GM12878 (cell line): ENCODE results near the gene ANXA11. TPM values are rescaled to one million over a fixed set of nuclear protein-coding genes. Genes with fewer than 3 reads are reported as not detected.

Experiments
- ATAC-seq: fragments of 200-7000 bp; cut with Tn5 transposase; 3 replicates; pipeline ENCODE4 v1.9.1; 2020; ENCODE audit warnings: mild to moderate bottlenecking, moderate library complexity
- BruUV-seq: library from RNA; stranded (reverse); fragments of 400-500 nt; replicated peaks from 2 replicates; lab custom pipeline; 2021; lab: Mats Ljungman, UMichigan
- CTCF ChIA-PET: fragments of 300-600 bp; sonication (Branson Sonifier 250); formaldehyde crosslinking; extraction: SDS; loops from one replicate; lab custom pipeline; 2021; ENCODE audit warnings: inconsistent platforms; lab: Yijun Ruan, JAX
- POLR2A ChIA-PET: fragments of 350-600 bp; formaldehyde crosslinking; extraction: SDS; loops from one replicate; lab custom pipeline; 2021; ENCODE audit warnings: inconsistent platforms; lab: Charles Lee
- RAD21 ChIA-PET: fragments of 300-600 bp; sonication (Branson Sonifier 250); formaldehyde crosslinking; loops from one replicate; lab custom pipeline; 2023; ENCODE audit warnings: antibody characterized with exemption; ENCODE audit not compliant: unreplicated experiment; lab: Charles Lee
- SMC1A ChIA-PET: fragments of 300-600 bp; sonication (Branson Sonifier 250); formaldehyde crosslinking; loops from one replicate; lab custom pipeline; 2023; ENCODE audit not compliant: unreplicated experiment, uncharacterized antibody; lab: Charles Lee
- DNase-seq: peaks from one replicate; pipeline ENCODE4 v3.0.0-alpha.2; 2011; ENCODE audit warnings: low read depth, low spot score
- FAIRE-seq: peaks from 3 replicates; lab custom pipeline; 2011; peaks lifted over from hg19 to GRCh38; lab: Jason Lieb, UNC
- H2AFZ ChIP-seq: 2 replicates; pipeline ENCODE4 v1.6.0; 2011; ENCODE audit warnings: low read depth, low read length, control low read depth; ENCODE audit not compliant: control insufficient read depth
- H3K27ac ChIP-seq: 2 replicates; pipeline ENCODE4 v1.5.1; 2011; ENCODE audit warnings: control low read depth; ENCODE audit not compliant: control insufficient read depth, insufficient read depth
- H3K27me3 ChIP-seq, 2 experiments: replicated peaks in 1 of 2; 2 replicates each; pipeline versions ENCODE4 v1.6.0 to v1.6.1; 2011; ENCODE audit warnings: low read length in 1 of 2; ENCODE audit not compliant: control insufficient read depth in 2 of 2, insufficient read depth in 2 of 2
- H3K36me3 ChIP-seq, 2 experiments: 2 replicates each; pipeline ENCODE4 v1.5.1; 2011; ENCODE audit warnings: low read length in 1 of 2; ENCODE audit not compliant: control insufficient read depth in 2 of 2, insufficient read depth in 2 of 2
- H3K4me1 ChIP-seq: 2 replicates; pipeline ENCODE4 v1.6.1; 2011; ENCODE audit warnings: mild to moderate bottlenecking, low read length, moderate library complexity, mixed read lengths; ENCODE audit not compliant: control insufficient read depth, insufficient read depth
- H3K4me2 ChIP-seq: 2 replicates; pipeline ENCODE4 v1.6.0; 2011; ENCODE audit warnings: control low read depth; ENCODE audit not compliant: control insufficient read depth, insufficient read depth
- H3K4me3 ChIP-seq: fragments of 200-600 bp; sonication (generic); 2 replicates; pipeline ENCODE4 v1.5.1; 2016
- H3K79me2 ChIP-seq: 2 replicates; pipeline ENCODE4 v1.6.0; 2011; ENCODE audit warnings: low read length; ENCODE audit not compliant: control insufficient read depth, insufficient read depth
- H3K9ac ChIP-seq: 2 replicates; pipeline ENCODE4 v1.8.0; 2011; ENCODE audit warnings: low read length, control low read depth, mixed read lengths; ENCODE audit not compliant: control insufficient read depth, insufficient read depth
- H3K9me3 ChIP-seq: replicated peaks from 3 replicates; pipeline ENCODE4 v1.5.1; 2011; ENCODE audit warnings: mild to moderate bottlenecking, low read length; ENCODE audit not compliant: control insufficient read depth, insufficient read depth
- H4K20me1 ChIP-seq: 2 replicates; pipeline ENCODE4 v1.6.0; 2011; ENCODE audit not compliant: control insufficient read depth, insufficient read depth
- EZH2 ChIP-seq: IDR thresholded peaks from 2 replicates; pipeline ENCODE4 v1.6.1; 2012; ENCODE audit warnings: low read depth, mild to moderate bottlenecking, control low read depth, inconsistent platforms, low read length, borderline replicate concordance; ENCODE audit not compliant: control insufficient read depth
- GABPA ChIP-seq: IDR thresholded peaks from 2 replicates; pipeline ENCODE4 v1.6.1; 2014; ENCODE audit warnings: antibody characterized with exemption, low read depth, mild to moderate bottlenecking, inconsistent platforms
- IKZF2 ChIP-seq, 2 experiments: fragments of 450-650 bp; IDR thresholded peaks; 2 replicates each; pipeline ENCODE4 v1.6.1; 2017; ENCODE audit warnings: mild to moderate bottlenecking in 2 of 2, moderate library complexity in 2 of 2
- KAT2A ChIP-seq: conservative IDR thresholded peaks from 2 replicates; pipeline ENCODE4 v1.6.1; 2011; ENCODE audit warnings: low read depth, low read length; ENCODE audit not compliant: control insufficient read depth
- MEF2A ChIP-seq: IDR thresholded peaks from 2 replicates; pipeline ENCODE4 v1.6.1; 2011; ENCODE audit warnings: low read depth, mild to moderate bottlenecking, low read length, moderate library complexity; ENCODE audit not compliant: insufficient read depth
- POU2F2 ChIP-seq: IDR thresholded peaks from 3 replicates; pipeline ENCODE4 v1.6.1; 2011; ENCODE audit warnings: low read depth, mild to moderate bottlenecking, low read length, borderline replicate concordance
- RFX5 ChIP-seq: IDR thresholded peaks from 2 replicates; pipeline ENCODE4 v1.6.1; 2011; ENCODE audit warnings: low read depth, low read length, improper control_type of control experiment
- SIN3A ChIP-seq: IDR thresholded peaks from 2 replicates; pipeline ENCODE4 v1.6.1; 2012; ENCODE audit warnings: low read depth, low read length, improper control_type of control experiment
- SMARCA5 ChIP-seq: fragments of 450-650 bp; IDR thresholded peaks from 2 replicates; pipeline ENCODE4 v1.6.1; 2017; ENCODE audit warnings: mild to moderate bottlenecking
- STAT3 ChIP-seq: IDR thresholded peaks from 2 replicates; pipeline ENCODE4 v1.6.1; 2011; ENCODE audit warnings: low read depth, low read length, improper control_type of control experiment
- ZNF274 ChIP-seq: IDR thresholded peaks from one replicate; pipeline ENCODE4 v1.8.0; 2011; ENCODE audit not compliant: insufficient read length, insufficient read depth
- WGBS: methylation state at CpG from one replicate; pipeline ENCODE4 v1.1.6; 2016; ENCODE audit warnings: low lambda C conversion rate; ENCODE audit not compliant: insufficient replicate concordance, insufficient coverage; ENCODE audit errors: missing lambda C conversion rate; 5-methylcytosine and 5-hydroxymethylcytosine counted together
- in situ Hi-C: fragments of 300-500 bp; cut with MboI; formaldehyde crosslinking; loops from 9 replicates; pipeline ENCODE4 v1.14.3; 2018; ENCODE audit warnings: mixed read lengths
- intact Hi-C: fragments of 100-400 bp; cut with micrococcal nuclease; formaldehyde crosslinking; loops from one replicate; pipeline ENCODE4 v1.14.2; 2022; ENCODE audit not compliant: unreplicated experiment
- polyA plus RNA-seq, 11 experiments: library from polyadenylated mRNA; depleted of rRNA in 4 of 11; unstranded in 6 of 11; stranded (reverse) in 5 of 11; fragments of >200 nt; fragmentation: Nextera tagmentation in 4 of 11; fragmentation: Illumina TruSeq in 1 of 11; extraction: Ambion mirVana in 4 of 11; extraction: Trizol in 1 of 11; gene quantifications; 1 replicate in 1 of 11; 2 replicates in 10 of 11; pipeline versions ENCODE4 v1.2.1 to v1.2.3, GENCODE V29; 2011 to 2016; ENCODE audit warnings: inconsistent platforms in 2 of 11, missing spikeins in 2 of 11, low read depth in 1 of 11
- total RNA-seq, 4 experiments: library from RNA; depleted of rRNA in 3 of 4; stranded (reverse); fragments of >200 nt in 3 of 4; fragmentation: Illumina TruSeq in 1 of 4; extraction: Trizol in 1 of 4; gene quantifications; 2 replicates each; pipeline versions ENCODE4 v1.2.1 to v1.2.3, GENCODE V29; 2013 to 2021
- TF ChIP-seq, protein P1 (sequence below): fragments of 450-650 bp; IDR thresholded peaks from 2 replicates; pipeline ENCODE4 v1.6.1; 2017; ENCODE audit warnings: borderline replicate concordance
- TF ChIP-seq, protein P2 (sequence below): fragments of 450-650 bp; IDR thresholded peaks from 2 replicates; pipeline ENCODE4 v1.6.1; 2016; ENCODE audit warnings: mild to moderate bottlenecking, moderate library complexity, borderline replicate concordance

The ANXA11 gene
- total and polyA plus RNA-seq, 10 of the 15 experiments (the other 5 are each of a cell fraction or from before 2014, with no cell fraction given) = 25.0 to 129 (median 72.2) TPM

DNA sequence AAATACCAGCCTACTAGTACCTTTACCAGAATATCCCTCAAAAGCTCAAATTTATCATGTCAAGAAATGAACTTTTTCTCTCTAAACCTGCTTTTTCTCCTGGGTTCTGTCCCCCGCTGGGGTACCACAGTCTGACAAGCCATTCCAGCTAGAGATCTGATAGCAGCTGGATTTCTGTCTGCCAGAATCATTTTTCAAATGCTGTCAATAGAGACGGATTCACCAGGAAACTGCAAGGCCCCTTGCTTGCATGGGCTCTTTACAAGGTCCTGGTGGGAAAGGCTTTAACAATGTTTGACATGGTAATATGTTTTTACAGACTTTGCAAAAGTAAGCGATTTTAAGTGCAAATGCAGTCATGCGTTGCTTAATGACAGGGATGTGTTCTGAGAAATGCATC is 4.9 kb upstream of the ANXA11 start:
- H3K79me2 ChIP-seq = peaks cover 8% of the 10 kb centered on the region
- POLR2A ChIA-PET = no interaction called here
- no peaks in the 10 kb centered on the region; a peak in 1 of 4 replicates for H3K27me3 ChIP-seq
- H4K20me1 ChIP-seq = no peaks in the 10 kb centered on the region
- in situ Hi-C loops (no loop called here), intact Hi-C loops (no loop called here)
- no peak for FAIRE-seq
- H3K4me3 ChIP-seq = no peak overlapping the region
- no TSS peak for BruUV-seq
- 57% methylated on average over 4 of the region's 4 CpGs for WGBS
- no peak for ATAC-seq
- TF ChIP-seq KAT2A = no peak
- TF ChIP-seq ZNF274 = no peak
- no peak for TF ChIP-seq RFX5
- no peak for TF ChIP-seq GABPA
- TF ChIP-seq SMARCA5 = no peak
- TF ChIP-seq IKZF2 (IDR thresholded peaks at IDR 0.05) = no peak
- TF ChIP-seq SIN3A = no peak
- no peak for TF ChIP-seq POU2F2
- TF ChIP-seq MEF2A = no peak
- no peak for TF ChIP-seq EZH2
- no peak for TF ChIP-seq STAT3
- TF ChIP-seq, protein P1, sequence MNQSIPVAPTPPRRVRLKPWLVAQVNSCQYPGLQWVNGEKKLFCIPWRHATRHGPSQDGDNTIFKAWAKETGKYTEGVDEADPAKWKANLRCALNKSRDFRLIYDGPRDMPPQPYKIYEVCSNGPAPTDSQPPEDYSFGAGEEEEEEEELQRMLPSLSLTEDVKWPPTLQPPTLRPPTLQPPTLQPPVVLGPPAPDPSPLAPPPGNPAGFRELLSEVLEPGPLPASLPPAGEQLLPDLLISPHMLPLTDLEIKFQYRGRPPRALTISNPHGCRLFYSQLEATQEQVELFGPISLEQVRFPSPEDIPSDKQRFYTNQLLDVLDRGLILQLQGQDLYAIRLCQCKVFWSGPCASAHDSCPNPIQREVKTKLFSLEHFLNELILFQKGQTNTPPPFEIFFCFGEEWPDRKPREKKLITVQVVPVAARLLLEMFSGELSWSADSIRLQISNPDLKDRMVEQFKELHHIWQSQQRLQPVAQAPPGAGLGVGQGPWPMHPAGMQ = no peak
- TF ChIP-seq, protein P2, sequence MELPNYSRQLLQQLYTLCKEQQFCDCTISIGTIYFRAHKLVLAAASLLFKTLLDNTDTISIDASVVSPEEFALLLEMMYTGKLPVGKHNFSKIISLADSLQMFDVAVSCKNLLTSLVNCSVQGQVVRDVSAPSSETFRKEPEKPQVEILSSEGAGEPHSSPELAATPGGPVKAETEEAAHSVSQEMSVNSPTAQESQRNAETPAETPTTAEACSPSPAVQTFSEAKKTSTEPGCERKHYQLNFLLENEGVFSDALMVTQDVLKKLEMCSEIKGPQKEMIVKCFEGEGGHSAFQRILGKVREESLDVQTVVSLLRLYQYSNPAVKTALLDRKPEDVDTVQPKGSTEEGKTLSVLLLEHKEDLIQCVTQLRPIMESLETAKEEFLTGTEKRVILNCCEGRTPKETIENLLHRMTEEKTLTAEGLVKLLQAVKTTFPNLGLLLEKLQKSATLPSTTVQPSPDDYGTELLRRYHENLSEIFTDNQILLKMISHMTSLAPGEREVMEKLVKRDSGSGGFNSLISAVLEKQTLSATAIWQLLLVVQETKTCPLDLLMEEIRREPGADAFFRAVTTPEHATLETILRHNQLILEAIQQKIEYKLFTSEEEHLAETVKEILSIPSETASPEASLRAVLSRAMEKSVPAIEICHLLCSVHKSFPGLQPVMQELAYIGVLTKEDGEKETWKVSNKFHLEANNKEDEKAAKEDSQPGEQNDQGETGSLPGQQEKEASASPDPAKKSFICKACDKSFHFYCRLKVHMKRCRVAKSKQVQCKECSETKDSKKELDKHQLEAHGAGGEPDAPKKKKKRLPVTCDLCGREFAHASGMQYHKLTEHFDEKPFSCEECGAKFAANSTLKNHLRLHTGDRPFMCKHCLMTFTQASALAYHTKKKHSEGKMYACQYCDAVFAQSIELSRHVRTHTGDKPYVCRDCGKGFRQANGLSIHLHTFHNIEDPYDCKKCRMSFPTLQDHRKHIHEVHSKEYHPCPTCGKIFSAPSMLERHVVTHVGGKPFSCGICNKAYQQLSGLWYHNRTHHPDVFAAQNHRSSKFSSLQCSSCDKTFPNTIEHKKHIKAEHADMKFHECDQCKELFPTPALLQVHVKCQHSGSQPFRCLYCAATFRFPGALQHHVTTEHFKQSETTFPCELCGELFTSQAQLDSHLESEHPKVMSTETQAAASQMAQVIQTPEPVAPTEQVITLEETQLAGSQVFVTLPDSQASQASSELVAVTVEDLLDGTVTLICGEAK = no peak
- no peaks in the 10 kb centered on the region; the same call in 2 of the 3 replicates for H3K9me3 ChIP-seq
- H3K9ac ChIP-seq = no peak overlapping the region
- H3K27ac ChIP-seq = no peak overlapping the region
- SMC1A ChIA-PET = interaction anchor here (0.9 kb wide), 1 partner anchor 12 kb away, joined by 5 read pairs; no protein-coding TSS in a partner anchor
- no peak for DNase-seq
- H3K4me2 ChIP-seq = no peak overlapping the region
- CTCF ChIA-PET = interaction anchor here (1.1 kb wide), 1 partner anchor 11 kb away, joined by 3 read pairs; no protein-coding TSS in a partner anchor
- H3K4me1 ChIP-seq = peaks cover 7% of the 10 kb centered on the region; the same call in 1 of the 2 replicates
- RAD21 ChIA-PET = no interaction called here
- H2AFZ ChIP-seq = no peak overlapping the region
- H3K36me3 ChIP-seq = no peaks in the 10 kb centered on the region
